TTC549 (cell line): ENCODE measurements around the gene CAPN9.
"Not testable (repeated sequence)": the region's sequence is repeated elsewhere in the genome, so short reads cannot be mapped to it uniquely, and the experiment has no call there.

ENCODE experiments used
- FAIRE-seq: peaks from 2 replicates; lab custom pipeline; 2012; peaks lifted over from hg19 to GRCh38; lab: Jason Lieb, UNC

Gene CAPN9

GRCh38 chr1:230749150-230749549, 2.0 kb downstream of the CAPN9 start:
- no peak for FAIRE-seq

GRCh38 chr1:230749635-230750034, 2.4 kb downstream of the CAPN9 start:
- no peak for FAIRE-seq

DNA sequence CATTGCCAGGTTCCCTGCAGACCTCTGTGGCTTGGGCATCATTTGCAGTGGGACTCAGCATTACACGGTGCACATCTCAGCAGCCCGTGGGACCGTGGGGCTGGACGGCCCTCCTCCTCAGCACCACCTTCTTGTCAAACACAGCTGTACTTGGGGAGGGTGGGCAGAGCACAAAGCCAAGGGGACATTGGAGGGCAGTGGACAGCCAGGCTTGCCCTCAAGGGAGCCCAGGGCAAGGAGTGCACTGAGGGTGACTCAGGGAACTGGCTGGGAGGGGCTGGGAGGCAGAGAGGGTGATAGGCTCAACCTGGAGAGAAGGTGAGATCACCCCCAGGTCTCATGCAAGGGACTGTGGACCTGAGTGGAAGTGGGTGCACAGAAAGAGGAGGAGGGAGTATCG, 3.4 kb downstream of the CAPN9 start:
- FAIRE-seq, result no peak

DNA sequence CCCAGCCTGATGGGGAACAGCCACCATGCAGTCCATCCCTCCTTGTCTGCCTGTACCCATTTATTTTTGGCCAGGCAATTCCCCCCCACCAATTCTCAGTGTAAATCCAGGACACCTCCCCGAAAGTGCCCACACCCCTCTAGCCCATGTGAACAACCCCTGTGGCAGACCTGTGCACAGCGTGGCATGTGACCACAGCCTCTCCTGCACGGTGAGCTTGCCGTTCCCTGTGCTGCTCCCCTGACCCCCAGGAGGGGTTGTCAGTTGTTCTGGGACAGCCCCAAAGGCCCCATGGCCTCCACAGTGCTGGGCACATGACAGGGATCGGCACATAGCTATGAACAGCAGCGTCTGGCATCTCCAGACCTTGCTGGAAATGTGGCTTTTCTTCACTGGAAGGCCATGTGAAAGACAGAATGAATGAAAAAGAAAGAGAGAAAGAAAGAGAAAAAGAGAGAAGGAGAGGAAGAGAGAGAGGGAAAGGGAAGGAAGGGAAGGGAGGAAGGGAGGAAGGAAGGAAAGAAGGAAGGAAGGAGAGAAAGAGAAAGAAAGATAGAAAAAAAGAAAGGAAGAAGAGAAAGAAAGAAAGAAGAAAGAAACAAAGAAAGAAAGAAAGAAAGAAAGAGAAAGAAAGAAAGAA, 3.9 kb downstream of the CAPN9 start:
- no peak for FAIRE-seq

DNA sequence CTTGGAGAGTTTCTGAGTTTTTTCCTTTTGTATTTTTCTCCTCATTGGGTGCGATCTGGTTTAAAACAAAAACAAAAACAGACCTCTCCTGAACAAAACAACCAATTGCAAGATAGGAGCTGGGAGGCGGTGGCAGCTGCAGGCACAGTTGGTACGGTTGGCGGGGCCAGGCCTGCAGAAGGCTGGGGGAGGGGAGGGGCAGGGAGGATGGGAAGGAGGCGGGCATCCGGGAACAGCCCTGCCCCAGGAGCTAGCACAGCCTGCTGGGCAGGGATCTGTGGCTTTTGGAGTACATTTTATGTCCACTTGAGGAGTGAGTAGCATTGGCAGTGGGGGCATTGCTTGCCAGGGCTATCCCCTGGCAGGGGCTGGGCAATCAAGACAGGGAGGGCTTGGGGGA, 5.2 kb downstream of the CAPN9 start:
- FAIRE-seq, result no peak

DNA sequence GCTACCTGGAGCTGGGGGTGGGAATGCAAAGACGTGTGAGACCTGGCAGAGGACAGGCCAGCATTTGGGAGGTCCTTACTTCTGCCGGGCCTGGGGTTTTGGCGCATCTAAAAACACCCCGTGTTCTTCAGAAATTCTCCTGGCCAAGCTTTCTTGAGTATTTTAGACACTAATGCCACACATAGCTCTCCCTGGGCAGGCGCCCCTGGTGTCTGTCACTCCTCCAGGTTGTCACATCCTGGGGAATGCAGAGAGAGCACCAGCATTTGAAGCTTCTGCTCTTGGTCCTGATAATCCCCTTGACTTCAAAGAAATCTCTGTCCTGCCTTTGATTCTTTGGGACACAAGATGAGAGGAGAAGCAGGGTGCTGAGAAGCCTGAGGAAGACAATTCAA, 6.0 kb downstream of the CAPN9 start:
- no peak for FAIRE-seq

DNA sequence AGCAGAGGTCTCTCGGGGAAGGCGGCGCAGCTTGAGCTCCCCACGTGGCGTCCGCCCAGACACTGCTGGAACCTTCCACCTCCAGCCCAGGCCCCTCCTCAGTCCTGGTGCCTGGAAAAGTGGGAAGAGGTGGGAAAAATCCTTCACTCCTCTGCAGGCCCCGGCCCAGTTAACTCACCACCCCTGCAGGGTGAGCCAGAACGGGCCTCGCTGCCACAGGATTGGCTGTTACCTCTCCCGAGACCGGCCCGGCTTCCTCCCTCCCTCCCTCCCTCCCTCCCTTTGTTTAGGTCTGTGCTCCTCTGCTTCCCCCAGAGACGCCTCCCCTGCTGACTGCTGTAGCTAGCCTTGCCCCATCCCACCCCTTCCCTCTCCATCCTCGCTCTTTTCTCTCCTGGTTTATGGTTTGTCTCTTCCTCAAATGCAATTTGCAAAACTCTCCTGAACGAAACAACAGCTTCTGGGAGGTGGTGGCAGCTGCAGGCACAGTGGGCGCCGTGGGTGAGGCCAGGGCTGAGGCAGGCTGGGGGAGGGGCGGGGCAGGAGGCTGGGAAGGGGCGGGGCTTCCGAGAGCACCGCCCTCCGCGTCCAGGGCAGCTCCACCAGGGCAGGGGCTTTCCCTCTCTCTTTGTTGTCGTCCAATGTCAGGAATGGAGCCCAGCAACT, 6.5 kb downstream of the CAPN9 start:
- FAIRE-seq, result no peak

GRCh38 chr1:230754796-230755195, 7.6 kb downstream of the CAPN9 start:
- no peak for FAIRE-seq

- FAIRE-seq, result no peak
Observed at GRCh38 chr1:230757856-230758708, 10.9 kb downstream of the CAPN9 start.

GRCh38 chr1:230758709-230759368, 11.7 kb downstream of the CAPN9 start:
- no peak for FAIRE-seq

DNA sequence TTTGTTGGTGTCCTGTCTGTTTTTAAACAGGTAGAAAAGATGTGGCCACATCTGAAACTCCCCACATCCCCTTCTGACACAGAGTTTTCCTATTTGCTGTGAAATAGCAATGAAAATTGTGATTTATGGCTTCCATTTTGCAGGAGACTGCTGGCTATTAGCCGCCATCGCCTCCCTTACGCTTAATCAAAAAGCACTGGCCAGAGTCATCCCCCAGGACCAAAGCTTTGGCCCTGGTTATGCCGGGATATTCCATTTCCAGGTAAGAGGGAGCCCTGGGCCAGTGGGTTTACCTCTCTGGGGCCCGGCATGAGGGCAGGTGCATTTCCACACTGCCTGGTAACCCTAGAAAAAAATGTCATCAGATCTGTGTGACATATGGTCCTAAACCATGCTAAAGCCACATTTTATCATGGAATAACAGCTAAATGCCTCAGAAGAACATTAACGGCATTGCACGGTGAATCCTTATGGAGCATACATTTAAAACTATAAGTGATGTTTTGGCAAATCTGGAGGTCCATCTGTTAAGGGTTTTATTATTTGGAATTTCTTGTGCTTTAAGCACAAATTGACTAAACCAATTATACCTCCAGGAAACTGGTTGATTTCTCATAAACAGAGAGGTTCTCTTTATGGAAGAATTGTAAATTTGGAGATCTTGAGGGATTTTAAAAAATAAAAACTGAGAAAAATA, 12.3 kb downstream of the CAPN9 start:
- no peak for FAIRE-seq

DNA sequence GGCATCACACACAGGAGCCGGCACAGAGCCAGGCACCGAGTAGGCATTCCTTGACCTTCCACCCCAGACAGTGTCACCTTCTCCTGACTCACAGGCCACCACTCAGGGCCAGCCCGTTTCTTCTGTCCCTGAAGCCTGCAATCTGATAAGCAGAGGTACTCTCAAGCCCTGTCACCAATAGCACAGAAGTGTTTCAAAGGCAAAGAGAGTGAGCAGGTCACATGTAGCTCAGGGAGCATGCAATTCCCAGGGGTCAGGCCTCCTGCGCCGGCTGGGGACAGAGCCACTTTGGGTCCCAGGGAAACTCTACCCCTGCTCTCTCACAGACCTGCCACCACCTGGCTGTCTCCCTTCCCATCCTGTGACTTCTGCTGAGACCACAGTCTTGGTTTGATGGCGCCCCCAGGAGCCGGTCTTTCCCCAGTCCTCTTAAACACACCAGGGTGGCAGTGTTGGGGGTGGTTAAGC, 13.2 kb downstream of the CAPN9 start:
- no peak for FAIRE-seq

DNA sequence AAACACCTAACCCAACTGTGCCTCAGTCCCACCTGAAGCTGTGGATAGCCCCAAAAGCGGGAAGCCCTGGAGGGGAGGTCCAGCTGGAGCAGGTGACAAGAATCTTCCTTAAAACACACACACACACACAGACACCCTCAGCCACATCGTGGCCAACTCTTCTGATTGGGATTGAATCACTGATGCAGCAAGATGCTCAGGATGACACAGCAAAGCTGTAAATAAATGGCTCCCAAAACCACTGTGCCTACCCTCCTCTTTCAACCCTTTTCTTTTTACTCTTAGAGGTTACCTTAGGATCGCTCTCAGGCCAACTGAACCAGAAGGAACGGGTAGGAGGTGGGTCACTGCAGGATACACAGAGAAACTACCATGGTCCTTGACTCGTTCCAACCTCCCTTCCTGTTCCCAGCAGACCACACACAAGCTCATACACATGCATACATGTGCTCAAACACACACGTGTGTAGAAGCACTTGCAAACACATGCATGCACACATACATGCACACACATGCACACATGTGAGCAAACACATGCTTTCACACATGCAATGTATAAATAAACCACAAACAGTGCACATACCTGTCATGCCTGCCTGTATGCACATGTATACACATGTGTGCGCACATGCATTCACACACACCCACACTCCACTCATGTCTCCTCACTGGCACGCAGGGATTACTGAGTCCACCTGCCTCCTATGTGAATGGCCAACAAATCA, 14.4 kb downstream of the CAPN9 start:
- FAIRE-seq, result no peak

DNA sequence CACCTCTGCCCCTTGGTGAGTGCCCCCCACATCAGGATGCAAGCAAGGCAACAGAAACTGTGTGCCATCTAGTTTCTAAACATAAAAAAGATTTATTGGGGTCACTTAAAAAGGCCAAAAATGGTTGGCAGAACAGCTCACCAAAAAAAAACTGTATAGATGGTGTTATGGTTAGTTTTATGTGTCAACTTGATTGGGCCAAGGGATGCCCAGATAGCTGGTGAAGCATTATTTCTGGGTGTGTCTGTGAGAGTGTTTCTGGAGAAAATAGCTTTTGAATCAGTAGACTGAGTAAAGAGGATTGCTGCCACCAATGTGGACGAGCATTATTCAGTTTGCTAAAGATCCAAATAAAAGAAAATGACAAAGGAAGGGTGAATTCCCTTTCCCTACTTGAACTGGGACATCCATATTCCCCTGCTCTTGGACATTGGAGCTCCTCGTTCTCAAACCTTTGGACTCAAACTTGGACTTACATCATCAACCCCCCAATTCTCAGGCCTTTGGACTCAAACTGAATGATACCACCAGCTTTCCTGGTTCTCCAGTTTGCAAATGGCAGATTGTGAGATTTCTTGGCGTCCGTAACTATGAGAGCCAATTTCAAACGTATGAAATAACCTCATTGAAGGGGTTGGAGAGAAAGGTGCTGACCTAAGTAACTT, 16.9 kb downstream of the CAPN9 start:
- no peak for FAIRE-seq

GRCh38 chr1:230766318-230766717, 19.1 kb downstream of the CAPN9 start:
- FAIRE-seq, result no peak

GRCh38 chr1:230767859-230768612, 20.8 kb downstream of the CAPN9 start:
- not testable (repeated sequence) for FAIRE-seq

DNA sequence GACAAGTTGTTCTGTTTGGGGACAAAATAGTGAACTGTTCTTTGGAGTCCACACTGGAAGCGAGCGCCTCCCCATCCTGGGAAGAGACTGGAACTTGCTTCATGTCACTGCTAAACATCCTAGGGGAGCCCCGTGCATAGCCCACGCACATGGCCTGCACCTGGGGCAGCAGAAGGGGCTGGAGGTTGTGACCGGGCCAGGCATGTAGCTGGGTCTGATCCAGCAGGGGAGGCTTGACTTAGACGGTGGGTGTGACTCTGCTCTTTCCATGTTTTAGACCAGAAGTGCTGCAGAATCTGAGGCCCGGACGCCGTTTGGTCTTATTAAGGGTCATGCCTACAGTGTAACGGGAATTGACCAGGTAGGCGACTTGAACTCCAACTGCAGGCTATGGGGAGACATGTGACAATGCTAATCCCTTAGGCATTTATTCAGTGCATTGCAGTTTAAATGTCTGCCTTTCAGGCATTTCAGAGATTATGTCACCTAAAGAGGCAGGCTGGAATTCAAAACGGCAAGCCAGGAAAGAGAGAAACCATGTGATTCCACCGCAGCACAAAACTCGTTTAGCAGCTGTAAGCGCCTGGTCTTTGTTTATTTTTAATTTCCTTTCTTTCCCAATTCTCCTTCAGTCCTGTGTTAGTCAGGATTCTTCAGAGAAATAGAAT, 21.8 kb downstream of the CAPN9 start:
- FAIRE-seq, result no peak

- FAIRE-seq, result no peak
Observed at GRCh38 chr1:230770317-230770716, 23.1 kb downstream of the CAPN9 start.

DNA sequence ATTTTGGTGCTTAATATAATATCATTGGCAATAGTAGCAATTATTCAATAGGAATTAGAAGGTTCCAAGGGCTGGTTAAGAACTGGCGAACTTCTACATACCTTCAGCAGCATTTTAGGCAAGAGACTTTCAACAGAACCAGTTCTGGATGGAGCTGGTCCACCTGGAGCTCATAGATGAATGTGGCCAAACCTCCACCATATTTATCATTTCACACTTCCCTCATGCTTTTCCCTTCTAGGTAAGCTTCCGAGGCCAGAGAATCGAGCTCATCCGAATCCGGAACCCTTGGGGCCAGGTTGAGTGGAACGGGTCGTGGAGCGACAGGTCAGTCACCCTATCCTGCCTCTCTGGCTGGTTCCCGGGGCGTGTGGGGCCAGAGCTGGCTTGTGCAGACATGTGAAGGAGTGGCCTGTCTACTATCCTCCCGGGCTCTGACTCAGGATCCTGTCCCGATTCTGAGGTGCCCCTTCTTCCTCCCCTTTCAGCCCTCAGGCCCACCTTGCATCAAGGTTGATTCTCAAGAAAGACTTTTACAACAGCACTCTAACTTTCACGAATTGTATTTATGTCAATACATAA, 24.7 kb downstream of the CAPN9 start:
- FAIRE-seq, result no peak
